Fibroblast of skin of right biceps (primary cell): Measurements from ENCODE around the gene CDH1.
"Not testable (repeated sequence)": the region's sequence is repeated elsewhere in the genome, so short reads cannot be mapped to it uniquely, and the experiment has no call there.

ENCODE experiments used
- DNase-seq: peaks from one replicate; pipeline ENCODE4 v3.0.0-alpha.2; 2013

Gene CDH1

DNA sequence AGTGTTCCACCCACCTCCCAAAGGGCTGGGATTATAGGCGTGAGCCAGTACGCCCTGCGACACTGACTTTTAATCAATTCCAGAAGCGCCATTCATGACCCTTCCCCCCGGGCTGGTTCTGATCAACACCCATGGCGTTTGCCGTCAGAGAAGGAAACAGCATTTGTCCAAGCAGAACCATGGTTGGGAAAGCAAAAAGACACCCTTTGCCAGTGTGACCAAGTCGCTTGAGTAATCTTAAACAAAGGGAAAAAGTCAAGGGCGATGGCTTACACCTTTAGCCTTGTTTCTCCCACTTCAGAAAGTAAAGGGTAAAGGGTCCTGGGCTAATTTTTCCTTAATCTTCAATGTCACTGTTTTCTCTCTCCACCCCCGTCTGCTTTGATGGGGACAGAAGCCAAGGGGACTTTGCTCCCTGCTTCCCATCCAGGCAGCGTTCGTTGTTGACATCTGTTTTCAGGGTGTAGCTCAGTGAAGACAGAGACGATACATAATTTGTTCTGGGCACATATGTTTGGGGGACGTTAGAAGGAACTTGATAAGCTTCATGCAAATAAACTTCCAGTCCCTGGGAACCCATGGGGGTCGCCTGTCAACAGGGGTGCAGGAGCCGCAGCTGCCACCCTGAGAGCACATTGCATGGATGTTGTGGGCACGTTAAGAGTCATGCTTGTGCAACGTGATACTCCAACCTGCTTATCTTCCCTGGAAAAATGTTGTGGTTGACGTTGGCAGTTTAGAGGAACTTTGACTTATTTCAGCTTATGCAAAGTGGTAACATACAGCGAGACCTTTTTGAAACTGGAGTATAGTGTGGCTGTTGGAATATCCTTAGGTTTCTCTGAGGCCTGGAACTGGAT, 55.6 kb downstream of the CDH1 start:
- peak; percentile 63 for DNase-seq

GRCh38 chr16:68793401-68793857, 56.3 kb downstream of the CDH1 start:
- no peak for DNase-seq

GRCh38 chr16:68798398-68798797, 61.3 kb downstream of the CDH1 start:
- no peak for DNase-seq

DNA sequence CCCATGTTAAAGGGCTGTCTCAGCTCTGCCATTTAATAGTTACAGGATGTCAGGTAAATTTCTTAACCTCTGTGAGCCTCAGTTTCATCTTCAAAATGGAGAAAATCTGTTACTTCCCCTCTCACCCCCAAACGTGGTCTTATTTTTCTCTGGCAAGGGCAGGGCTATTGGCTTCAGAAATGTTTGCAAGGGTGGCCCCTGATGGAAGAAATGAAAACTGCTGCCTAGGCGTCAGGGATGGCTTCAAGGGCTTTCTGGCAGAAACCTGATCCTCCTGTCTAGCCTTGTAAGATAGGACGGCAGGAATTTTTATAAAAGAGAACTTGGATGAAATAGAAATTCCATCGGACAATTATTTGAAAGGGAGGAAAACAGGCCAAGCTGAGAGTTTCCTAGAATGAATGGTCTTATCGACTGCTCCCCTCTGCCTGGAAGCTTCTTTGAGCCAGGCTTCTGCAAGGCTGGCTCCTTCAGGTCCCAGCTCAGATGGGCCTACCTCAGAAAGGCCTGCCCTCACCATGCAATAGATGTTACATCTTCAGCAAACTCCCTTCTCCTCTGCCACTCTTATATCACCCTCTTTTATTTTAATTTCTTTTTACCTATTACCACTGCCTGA, 63.3 kb downstream of the CDH1 start:
- DNase-seq, result peak; percentile 87

GRCh38 chr16:68802190-68802589, 65.1 kb downstream of the CDH1 start:
- peak; percentile 90 for DNase-seq

GRCh38 chr16:68806422-68806821, 69.3 kb downstream of the CDH1 start:
- DNase-seq, result no peak

GRCh38 chr16:68806981-68807380, 69.9 kb downstream of the CDH1 start:
- DNase-seq, result no peak

DNA sequence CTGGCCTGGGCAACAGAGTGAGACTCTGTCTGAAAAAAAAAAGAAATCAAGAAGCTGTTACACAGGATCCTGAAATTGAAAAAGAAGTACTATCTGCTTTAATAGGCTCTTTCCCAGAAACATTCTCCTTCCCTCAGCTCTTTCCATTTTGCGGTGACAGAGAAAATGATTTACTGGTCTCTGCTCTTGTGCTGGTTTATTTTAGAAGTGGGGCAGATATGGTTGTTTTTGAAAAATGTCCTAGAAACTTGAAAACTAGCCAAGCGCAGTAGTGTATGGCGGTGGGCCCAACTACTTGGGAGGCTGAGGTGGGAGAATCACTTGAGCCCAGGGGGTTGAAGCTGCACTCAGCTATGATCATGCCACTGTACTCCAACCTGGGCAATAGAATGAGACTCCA, 77.4 kb downstream of the CDH1 start:
- no peak for DNase-seq

DNA sequence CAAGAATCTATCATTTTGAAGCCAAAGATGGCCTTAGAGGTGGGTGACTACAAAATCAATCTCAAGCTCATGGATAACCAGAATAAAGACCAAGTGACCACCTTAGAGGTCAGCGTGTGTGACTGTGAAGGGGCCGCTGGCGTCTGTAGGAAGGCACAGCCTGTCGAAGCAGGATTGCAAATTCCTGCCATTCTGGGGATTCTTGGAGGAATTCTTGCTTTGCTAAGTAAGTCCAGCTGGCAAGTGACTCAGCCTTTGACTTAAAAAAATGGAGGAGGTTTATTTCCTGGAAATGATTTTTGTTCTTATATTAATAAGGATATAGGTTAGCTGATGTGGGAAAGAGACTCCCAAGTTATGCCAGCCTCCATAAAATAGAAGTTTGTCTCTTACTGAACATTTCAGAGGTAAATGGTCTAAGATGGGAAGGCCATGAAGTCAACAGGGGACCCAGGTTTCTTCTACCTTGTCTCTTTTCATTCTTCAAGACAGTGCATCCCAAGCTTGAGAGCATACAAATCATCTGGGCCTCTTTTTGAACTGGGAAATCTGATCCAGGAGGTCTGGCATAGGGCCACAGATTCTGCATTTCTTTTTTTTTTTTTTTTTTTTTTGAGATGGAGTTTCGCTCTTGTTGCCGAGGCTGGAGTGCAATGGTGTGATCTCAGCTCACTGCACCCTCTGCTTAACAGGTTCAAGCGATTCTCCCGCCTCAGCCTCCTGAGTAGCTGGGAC, 86.5 kb downstream of the CDH1 start:
- peak; percentile 93 for DNase-seq

- no peak for DNase-seq
These were observed 88.3 kb downstream of the CDH1 start for GRCh38 chr16:68825427-68825826.

GRCh38 chr16:68826652-68827051, 89.6 kb downstream of the CDH1 start:
- DNase-seq, result no peak

- no peak for DNase-seq
These were observed 96.2 kb downstream of the CDH1 start for GRCh38 chr16:68833251-68833650.

GRCh38 chr16:68834550-68834949, 97.5 kb downstream of the CDH1 start:
- no peak for DNase-seq

GRCh38 chr16:68835970-68836369, 98.9 kb downstream of the CDH1 start:
- DNase-seq, result no peak

- no peak for DNase-seq
These were observed 102.7 kb downstream of the CDH1 start for GRCh38 chr16:68839831-68840230.

DNA sequence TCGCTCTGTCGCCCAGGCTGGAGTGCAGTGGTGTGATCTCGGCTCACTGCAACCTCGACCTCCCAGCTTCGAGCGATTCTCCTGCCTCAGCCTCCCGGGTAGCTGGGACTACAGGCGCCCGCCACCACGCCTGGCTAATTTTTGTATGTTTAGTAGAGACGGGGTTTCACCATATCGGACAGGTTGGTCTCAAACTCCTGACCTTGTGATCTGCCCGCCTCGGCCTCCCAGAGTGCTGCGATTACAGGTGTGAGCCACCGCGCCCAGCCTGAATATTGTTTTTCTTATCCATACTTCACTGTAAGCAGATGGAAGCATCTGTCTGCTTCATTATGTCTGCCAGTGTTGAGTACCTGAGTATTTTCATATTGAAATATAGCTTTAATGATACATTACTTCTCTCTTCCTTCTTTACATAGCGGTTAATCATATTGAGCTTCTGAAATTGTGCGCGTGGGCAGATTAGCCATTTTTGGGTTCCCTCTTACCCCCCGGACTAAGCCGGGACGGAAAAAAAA, 105.9 kb downstream of the CDH1 start:
- not testable (repeated sequence) for DNase-seq

DNA sequence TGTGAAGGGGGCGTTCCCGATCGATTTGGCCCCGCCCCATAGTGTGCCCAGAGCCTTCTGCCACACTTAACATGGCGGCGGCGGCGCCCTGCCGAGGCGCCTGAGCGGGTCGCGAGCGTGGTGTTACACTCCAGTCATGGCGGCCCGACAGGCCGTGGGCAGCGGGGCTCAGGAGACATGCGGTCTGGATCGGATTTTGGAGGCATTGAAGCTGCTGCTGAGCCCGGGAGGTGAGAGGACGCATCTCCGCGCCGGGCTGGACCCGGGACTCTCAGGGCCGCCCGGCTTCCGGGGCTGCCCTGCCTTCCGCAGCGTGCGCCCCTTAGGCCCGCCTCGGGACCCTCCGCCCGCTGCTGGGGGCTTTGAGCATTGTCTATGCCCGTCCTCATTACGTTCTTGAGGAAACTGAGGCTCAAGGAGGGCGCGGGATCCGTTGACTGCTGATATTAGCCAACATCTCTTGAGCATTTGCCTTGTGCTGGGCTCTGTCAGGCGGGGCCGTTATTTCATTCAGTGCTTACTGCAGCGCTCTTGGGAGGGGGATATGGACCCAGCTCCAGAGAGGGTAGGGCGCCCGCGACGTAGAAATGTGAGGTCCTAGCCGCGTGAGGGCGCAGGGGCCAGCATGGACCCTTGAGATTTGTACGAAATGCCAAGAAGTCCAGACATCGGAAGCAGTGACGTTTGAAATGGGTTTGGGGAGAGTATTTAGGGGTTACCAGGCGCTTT, 106.6 kb downstream of the CDH1 start, which contains the start of gene TANGO6:
Gene TANGO6 (plus strand): TSS at position 50 of the 729 bp plus-strand sequence. CDS start 87 bp downstream, at position 137.
- DNase-seq, result peak; percentile 80

GRCh38 chr16:68844211-68844564, 107.1 kb downstream of the CDH1 start:
- no peak for DNase-seq

GRCh38 chr16:68848786-68849185, 111.7 kb downstream of the CDH1 start:
- DNase-seq, result no peak

- DNase-seq, result no peak
These were observed 113.4 kb downstream of the CDH1 start for GRCh38 chr16:68850481-68850880.

- no peak for DNase-seq
These were observed 114.5 kb downstream of the CDH1 start for GRCh38 chr16:68851601-68852000.

GRCh38 chr16:68857479-68857878, 120.4 kb downstream of the CDH1 start:
- no peak for DNase-seq

DNA sequence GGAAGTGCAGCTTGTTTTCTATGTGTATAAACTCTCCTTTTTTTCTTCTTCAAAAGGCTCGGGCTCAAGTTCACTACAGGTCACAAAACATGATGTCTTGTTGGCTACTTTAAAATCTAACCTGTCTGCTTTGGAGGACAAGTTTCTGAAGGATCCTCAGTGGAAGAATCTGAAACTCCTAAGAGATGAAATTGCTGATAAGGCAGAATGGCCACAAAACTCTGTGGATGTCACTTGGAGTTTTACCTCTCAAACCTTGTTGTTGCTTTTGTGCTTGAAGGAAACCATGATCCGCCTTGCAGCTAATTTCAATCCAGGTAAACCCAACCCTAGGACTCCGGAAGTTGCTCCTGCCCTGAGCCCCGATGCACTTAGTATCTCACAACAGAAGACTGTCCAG, 122.7 kb downstream of the CDH1 start:
- no peak for DNase-seq
